Natural killer cell (primary cell): ENCODE results near the gene EMP2. TPM values are rescaled to one million over a fixed set of nuclear protein-coding genes. Genes with fewer than 3 reads are reported as not detected.

ENCODE experiments used
- ATAC-seq, 3 donors: fragments of 150-1000 bp in 2 of 3; fragments of 200-7000 bp in 1 of 3; cut with Tn5 transposase; 1 replicate in 1 of 3; 2 replicates in 2 of 3; pipeline ENCODE4 v1.10.0; 2021; ENCODE audit warnings: mild to moderate bottlenecking in 2 of 3, moderate library complexity in 2 of 3
- DNase-seq, 2 donors: peaks; one replicate each; pipeline versions ENCODE4 v3.0.0 to v3.0.0-alpha.2; 2013 to 2021; ENCODE audit warnings: mixed read lengths in 1 of 2
- H3K27ac ChIP-seq: one replicate; pipeline ENCODE4 v1.5.1; 2013; ENCODE audit warnings: mild to moderate bottlenecking, low read length
- H3K27me3 ChIP-seq: one replicate; pipeline ENCODE4 v1.6.1; 2013; ENCODE audit warnings: low read length; ENCODE audit not compliant: control insufficient read depth, insufficient read depth
- H3K36me3 ChIP-seq: one replicate; pipeline ENCODE4 v1.6.1; 2013; ENCODE audit warnings: low read length; ENCODE audit not compliant: control insufficient read depth, insufficient read depth
- H3K4me1 ChIP-seq: one replicate; pipeline ENCODE4 v1.6.1; 2013; ENCODE audit warnings: low read length; ENCODE audit not compliant: control insufficient read depth, insufficient read depth
- H3K4me3 ChIP-seq: one replicate; pipeline ENCODE4 v1.5.1; 2013; ENCODE audit warnings: low read length
- H3K9me3 ChIP-seq: one replicate; pipeline ENCODE4 v1.6.1; 2013; ENCODE audit warnings: low read length; ENCODE audit not compliant: control insufficient read depth, insufficient read depth
- H3K27ac Mint-ChIP-seq, 2 donors: one replicate each; pipeline ENCODE4 v1.8.0; 2022; ENCODE audit warnings: mild to moderate bottlenecking in 2 of 2, mixed read lengths in 2 of 2, moderate library complexity in 1 of 2
- H3K27me3 Mint-ChIP-seq, 2 donors: one replicate each; pipeline ENCODE4 v1.8.0; 2022; ENCODE audit warnings: low read depth in 2 of 2, mixed read lengths in 2 of 2
- H3K36me3 Mint-ChIP-seq: one replicate; pipeline ENCODE4 v1.8.0; 2022; ENCODE audit warnings: mixed read lengths
- H3K4me1 Mint-ChIP-seq, 2 donors: one replicate each; pipeline ENCODE4 v1.8.0; 2022; ENCODE audit warnings: mixed read lengths in 2 of 2
- H3K4me3 Mint-ChIP-seq: one replicate; pipeline ENCODE4 v1.8.0; 2022; ENCODE audit warnings: mild to moderate bottlenecking, moderate library complexity, mixed read lengths
- H3K9me3 Mint-ChIP-seq, 2 donors: one replicate each; pipeline ENCODE4 v1.8.0; 2022; ENCODE audit warnings: mixed read lengths in 2 of 2
- WGBS: methylation state at CpG from one replicate; pipeline ENCODE4 v1.1.7; 2013; ENCODE audit warnings: missing lambda C conversion rate; ENCODE audit not compliant: insufficient coverage; 5-methylcytosine and 5-hydroxymethylcytosine counted together
- intact Hi-C: fragments of 100-400 bp; cut with micrococcal nuclease; formaldehyde crosslinking; loops from one replicate; pipeline ENCODE4 v1.14.2; 2022
- total RNA-seq, 4 donors: library from RNA; stranded (reverse); fragments of 120-200 nt in 1 of 4; gene quantifications; one replicate each; pipeline versions ENCODE4 v1.2.3 to v1.2.4, GENCODE V29; 2013 to 2022
- TF ChIP-seq, protein P1 (sequence below): fragments of 200-600 bp; IDR thresholded peaks from one replicate; pipeline ENCODE4 v1.8.0; 2022; ENCODE audit warnings: antibody characterized with exemption

The EMP2 gene
- total RNA-seq, 3 donors from 2014 or later (not counting 1 experiment from before 2014, with no cell fraction given): not detected

DNA sequence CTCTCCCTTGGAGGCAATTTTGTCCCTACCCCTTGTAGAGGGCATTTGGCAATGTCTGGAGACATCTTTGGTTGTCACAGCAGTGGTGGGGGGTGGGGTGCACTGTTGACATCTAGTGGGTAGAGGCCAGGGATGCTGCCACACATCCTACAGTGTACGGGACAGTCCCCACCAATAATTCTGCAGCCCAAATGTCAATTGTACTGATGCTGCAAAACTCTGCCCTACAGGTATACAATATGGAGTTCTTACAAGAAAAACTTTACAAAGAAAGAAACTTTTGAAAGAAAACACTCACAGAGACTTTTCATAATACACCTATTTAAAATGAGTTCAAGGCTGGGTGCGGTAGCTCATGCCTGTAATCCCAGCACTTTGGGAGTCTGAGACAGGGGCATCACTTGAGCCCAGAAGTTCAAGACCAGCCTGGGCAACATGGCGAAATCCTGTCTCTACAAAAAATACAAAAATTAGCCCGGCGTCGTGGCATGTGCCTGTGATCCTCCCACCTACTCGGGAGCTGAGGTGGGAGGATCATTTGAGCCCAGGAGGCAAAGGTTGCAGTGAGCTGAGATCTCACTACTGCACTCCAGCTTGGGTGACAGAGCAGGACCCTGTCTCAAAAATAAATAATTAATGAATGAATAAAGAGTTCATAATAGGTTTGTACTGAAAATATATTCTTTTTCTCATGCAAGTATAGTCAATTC is 59.4 kb downstream of the EMP2 start:
- Mint-ChIP-seq H3K4me3 (no peak overlapping the region), H3K27me3 (peaks cover 6 to 8% of the 10 kb centered on the region in 2 donors), H3K9me3 (no peaks in the 10 kb centered on the region), H3K4me1 (no peaks in the 10 kb centered on the region), H3K36me3 (no peaks in the 10 kb centered on the region), H3K27ac (no peak overlapping the region)
- ATAC-seq (no peak), DNase-seq (no peak)
- WGBS: 75% methylated on average over 7 of the region's 7 CpGs
- H3K36me3 ChIP-seq: no peaks in the 10 kb centered on the region
- peaks cover 2% of the 10 kb centered on the region for H3K4me1 ChIP-seq
- H3K9me3 ChIP-seq: no peaks in the 10 kb centered on the region
- TF ChIP-seq, protein P1, sequence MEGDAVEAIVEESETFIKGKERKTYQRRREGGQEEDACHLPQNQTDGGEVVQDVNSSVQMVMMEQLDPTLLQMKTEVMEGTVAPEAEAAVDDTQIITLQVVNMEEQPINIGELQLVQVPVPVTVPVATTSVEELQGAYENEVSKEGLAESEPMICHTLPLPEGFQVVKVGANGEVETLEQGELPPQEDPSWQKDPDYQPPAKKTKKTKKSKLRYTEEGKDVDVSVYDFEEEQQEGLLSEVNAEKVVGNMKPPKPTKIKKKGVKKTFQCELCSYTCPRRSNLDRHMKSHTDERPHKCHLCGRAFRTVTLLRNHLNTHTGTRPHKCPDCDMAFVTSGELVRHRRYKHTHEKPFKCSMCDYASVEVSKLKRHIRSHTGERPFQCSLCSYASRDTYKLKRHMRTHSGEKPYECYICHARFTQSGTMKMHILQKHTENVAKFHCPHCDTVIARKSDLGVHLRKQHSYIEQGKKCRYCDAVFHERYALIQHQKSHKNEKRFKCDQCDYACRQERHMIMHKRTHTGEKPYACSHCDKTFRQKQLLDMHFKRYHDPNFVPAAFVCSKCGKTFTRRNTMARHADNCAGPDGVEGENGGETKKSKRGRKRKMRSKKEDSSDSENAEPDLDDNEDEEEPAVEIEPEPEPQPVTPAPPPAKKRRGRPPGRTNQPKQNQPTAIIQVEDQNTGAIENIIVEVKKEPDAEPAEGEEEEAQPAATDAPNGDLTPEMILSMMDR: no peak
- no peak overlapping the region for H3K27ac ChIP-seq
- H3K27me3 ChIP-seq: no peaks in the 10 kb centered on the region
- H3K4me3 ChIP-seq: no peak overlapping the region
- intact Hi-C loops: loop anchor here (2.0 kb wide), 1 partner anchor 398 kb away; no protein-coding TSS in a partner anchor

DNA sequence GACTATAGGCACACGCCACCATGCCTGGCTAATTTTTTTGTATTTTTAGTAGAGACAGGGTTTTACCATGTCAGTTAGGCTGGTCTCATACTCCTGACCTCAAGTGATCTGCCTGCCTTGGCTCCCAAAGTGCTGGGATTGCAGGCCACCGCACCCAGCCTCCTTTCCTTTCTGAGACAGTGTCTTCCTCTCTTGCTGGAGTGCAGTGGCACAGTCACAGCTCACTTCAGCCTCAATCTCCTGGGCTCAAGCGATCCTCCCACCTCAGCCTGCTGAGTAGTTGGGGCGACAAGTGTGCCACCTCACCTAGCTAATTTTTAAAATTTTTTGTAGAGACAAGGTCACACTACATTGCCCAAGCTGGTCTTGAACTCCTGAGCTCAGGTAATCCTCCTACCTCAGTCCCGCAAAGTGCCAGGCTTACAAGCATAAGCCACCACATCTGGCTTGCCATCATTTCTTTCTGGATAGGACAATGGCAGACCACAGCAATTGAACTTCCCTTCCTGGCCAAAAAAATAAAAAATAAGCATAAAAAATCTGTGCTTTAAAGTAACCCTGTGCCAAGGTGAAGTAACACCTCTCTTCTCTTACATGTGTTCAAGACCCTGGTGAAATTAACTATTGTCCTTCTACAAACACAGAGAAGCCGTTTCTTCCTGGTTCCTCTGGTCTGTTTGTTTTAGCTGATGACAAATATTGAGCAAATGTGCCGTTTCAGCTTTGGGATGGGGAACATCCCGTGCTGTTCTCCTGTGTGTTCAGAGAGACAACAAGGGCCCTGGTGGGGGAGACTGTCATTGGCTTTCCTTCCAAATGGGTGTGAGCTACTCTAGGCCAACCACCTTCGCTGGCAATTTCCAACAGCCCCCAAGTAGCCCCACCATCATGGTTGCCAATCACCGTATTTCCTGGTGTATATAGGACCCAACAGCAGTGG is 60.2 kb downstream of the EMP2 start:
- intact Hi-C loops: loop anchor here (2.0 kb wide), 1 partner anchor 399 kb away; no protein-coding TSS in a partner anchor
- no peaks in the 10 kb centered on the region for H3K36me3 ChIP-seq
- DNase-seq: no peak
- no peak overlapping the region for H3K27ac ChIP-seq
- no peak overlapping the region for H3K27ac Mint-ChIP-seq
- no peak overlapping the region for H3K4me3 ChIP-seq
- H3K36me3 Mint-ChIP-seq: no peaks in the 10 kb centered on the region
- ATAC-seq: no peak
- peaks cover 6 to 8% of the 10 kb centered on the region in 2 donors for H3K27me3 Mint-ChIP-seq
- no peaks in the 10 kb centered on the region for H3K9me3 ChIP-seq
- H3K4me1 ChIP-seq: peaks cover 2% of the 10 kb centered on the region
- no peaks in the 10 kb centered on the region for H3K4me1 Mint-ChIP-seq
- no peak overlapping the region for H3K4me3 Mint-ChIP-seq
- H3K27me3 ChIP-seq: no peaks in the 10 kb centered on the region
- TF ChIP-seq, protein P1: no peak
- no peaks in the 10 kb centered on the region for H3K9me3 Mint-ChIP-seq
- WGBS: 90% methylated on average over 10 of the region's 10 CpGs

DNA sequence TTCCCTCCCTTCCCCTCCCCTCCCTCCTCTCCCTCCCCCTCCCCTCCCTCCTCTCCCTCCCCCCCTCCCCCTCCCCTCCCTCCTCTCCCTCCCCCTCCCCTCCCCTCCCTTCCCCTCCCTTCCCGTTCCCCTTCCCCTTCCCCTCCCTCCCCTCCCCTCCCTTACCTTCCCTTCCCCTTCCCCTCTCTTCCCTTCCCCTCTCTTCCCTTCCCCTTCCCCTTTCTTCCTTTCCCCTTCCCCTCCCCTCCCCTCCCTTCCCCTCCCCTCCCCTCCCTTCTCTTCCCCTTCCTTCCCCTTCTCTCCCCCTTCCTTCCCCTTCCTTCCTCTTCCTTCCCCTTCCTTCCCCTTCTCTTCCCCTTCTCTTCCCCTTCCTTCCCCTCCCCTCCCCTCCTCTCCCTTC is 61.1 kb downstream of the EMP2 start:
- Histone ChIP-seq H3K4me3 (no peak overlapping the region), H3K4me1 (peaks cover 2% of the 10 kb centered on the region), H3K36me3 (no peaks in the 10 kb centered on the region), H3K9me3 (no peaks in the 10 kb centered on the region), H3K27ac (no peak overlapping the region), H3K27me3 (peaks cover 2% of the 10 kb centered on the region)
- ATAC-seq (no peak), DNase-seq (no peak)
- no CpG with 5 or more reads among the region's 1 CpG for WGBS
- no peak overlapping the region for H3K4me3 Mint-ChIP-seq
- no peaks in the 10 kb centered on the region for H3K9me3 Mint-ChIP-seq
- no peak overlapping the region for H3K27ac Mint-ChIP-seq
- H3K4me1 Mint-ChIP-seq: no peaks in the 10 kb centered on the region
- intact Hi-C loops: no loop called here
- no peaks in the 10 kb centered on the region for H3K36me3 Mint-ChIP-seq
- TF ChIP-seq, protein P1: no peak
- peaks cover 6 to 8% of the 10 kb centered on the region in 2 donors for H3K27me3 Mint-ChIP-seq
